Measurements from ENCODE around the gene ZNF541. TPM values are rescaled to one million over a fixed set of nuclear protein-coding genes. Genes with fewer than 3 reads are reported as not detected.
"Not testable (repeated sequence)": the region's sequence is repeated elsewhere in the genome, so short reads cannot be mapped to it uniquely, and the experiment has no call there.

ZNF541 gene
- total RNA-seq, 1 donor from 2014 or later = 0.05 TPM

GRCh38 chr19:47608969-47609905 lies 36.3 kb upstream of the ZNF541 start, which contains the start of gene BICRA:
Gene BICRA (plus strand): TSS chr19:47609134. CDS start chr19:47673575, 64,441 bp downstream.
- Mint-ChIP-seq H3K27me3 (ENCODE audit: insufficient read depth) (no peaks in the 10 kb centered on the region), H3K27ac (peak within 1 kb of the TSS; percentile 95), H3K36me3 (ENCODE audit: low read depth) (peaks cover 2% of the 10 kb centered on the region), H3K4me1 (ENCODE audit: low read depth) (peaks cover 17% of the 10 kb centered on the region), H3K9me3 (no peaks in the 10 kb centered on the region), H3K4me3 (peak within 1 kb of the TSS; percentile 93)
- DNase-seq (ENCODE audit: low spot score) = peak; percentile 75
- intact Hi-C loops (cut with micrococcal nuclease) = loop anchor here (1.0 to 10.0 kb wide), 6 partner anchors 9 to 716 kb away; partner anchors contain the start of genes EMP3, INAFM1, NAPA and NOP53

DNA sequence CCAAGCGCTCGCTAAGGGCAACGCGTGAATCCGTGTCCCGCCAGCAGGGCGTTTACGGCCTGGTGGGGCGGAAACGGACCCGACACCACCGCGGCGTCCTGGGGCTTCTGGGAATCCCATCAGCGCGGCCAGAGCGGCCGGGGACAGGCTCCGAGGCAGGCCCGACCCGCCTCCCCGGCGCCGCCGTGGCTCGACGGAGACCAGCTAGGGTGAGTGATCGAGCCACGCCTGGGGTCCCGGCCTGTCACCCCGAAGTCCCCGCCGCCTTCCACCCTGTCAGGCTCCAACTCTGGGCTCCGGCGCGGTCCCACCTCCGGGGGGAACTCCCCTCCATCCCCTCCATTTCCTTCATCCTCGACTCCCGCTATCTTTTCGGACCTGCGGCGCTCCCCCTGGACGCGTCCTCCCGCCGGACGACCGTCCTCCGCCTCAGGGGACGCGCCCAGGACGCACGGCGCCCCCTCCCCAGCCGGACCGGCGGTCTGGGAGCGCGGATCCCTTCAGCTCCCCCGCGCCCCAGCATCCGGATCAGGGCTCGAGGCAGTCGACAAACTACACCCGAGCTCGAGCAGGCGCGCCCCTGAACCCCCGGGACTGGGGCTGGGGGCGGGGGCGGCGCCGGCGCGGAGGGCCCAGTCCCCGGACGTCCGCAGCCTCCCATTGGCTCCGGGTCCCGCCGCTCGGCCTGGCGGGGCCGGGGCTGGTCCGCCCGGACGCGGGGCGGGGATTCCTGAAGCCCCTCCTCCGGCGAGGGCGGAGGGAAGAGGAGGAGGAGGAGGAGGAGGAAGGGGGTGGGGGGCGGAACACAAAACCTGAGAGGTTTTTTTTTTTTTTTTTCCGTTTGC lies 35.3 kb upstream of the ZNF541 start:
- H3K27me3 Mint-ChIP-seq (ENCODE audit: insufficient read depth) = no peaks in the 10 kb centered on the region
- H3K27ac Mint-ChIP-seq = peak overlapping the region; percentile 62
- H3K36me3 Mint-ChIP-seq (ENCODE audit: low read depth) = peaks cover 2% of the 10 kb centered on the region
- H3K4me3 Mint-ChIP-seq = peak overlapping the region; percentile 87
- peaks cover 23% of the 10 kb centered on the region for H3K4me1 Mint-ChIP-seq (ENCODE audit: low read depth)
- intact Hi-C loops (cut with micrococcal nuclease) = loop anchor here (1.0 to 10.0 kb wide), 6 partner anchors 8 to 717 kb away; partner anchors contain the start of genes EMP3, INAFM1, NAPA and NOP53
- no peaks in the 10 kb centered on the region for H3K9me3 Mint-ChIP-seq
- peak; percentile 97 for DNase-seq (ENCODE audit: low spot score)

- H3K4me1 Mint-ChIP-seq (ENCODE audit: low read depth) = peaks cover 23% of the 10 kb centered on the region
- intact Hi-C loops (cut with micrococcal nuclease) = loop anchor here (1.0 to 10.0 kb wide), 6 partner anchors 7 to 717 kb away; partner anchors contain the start of genes EMP3, INAFM1, NAPA and NOP53
- H3K9me3 Mint-ChIP-seq = no peaks in the 10 kb centered on the region
- peaks cover 2% of the 10 kb centered on the region for H3K36me3 Mint-ChIP-seq (ENCODE audit: low read depth)
- peak overlapping the region; percentile 62 for H3K27ac Mint-ChIP-seq
- no peak for DNase-seq (ENCODE audit: low spot score)
- H3K27me3 Mint-ChIP-seq (ENCODE audit: insufficient read depth) = peaks cover 1% of the 10 kb centered on the region
- H3K4me3 Mint-ChIP-seq = peak overlapping the region; percentile 87
Measured at GRCh38 chr19:47607564-47608073, 34.7 kb upstream of the ZNF541 start.

DNA sequence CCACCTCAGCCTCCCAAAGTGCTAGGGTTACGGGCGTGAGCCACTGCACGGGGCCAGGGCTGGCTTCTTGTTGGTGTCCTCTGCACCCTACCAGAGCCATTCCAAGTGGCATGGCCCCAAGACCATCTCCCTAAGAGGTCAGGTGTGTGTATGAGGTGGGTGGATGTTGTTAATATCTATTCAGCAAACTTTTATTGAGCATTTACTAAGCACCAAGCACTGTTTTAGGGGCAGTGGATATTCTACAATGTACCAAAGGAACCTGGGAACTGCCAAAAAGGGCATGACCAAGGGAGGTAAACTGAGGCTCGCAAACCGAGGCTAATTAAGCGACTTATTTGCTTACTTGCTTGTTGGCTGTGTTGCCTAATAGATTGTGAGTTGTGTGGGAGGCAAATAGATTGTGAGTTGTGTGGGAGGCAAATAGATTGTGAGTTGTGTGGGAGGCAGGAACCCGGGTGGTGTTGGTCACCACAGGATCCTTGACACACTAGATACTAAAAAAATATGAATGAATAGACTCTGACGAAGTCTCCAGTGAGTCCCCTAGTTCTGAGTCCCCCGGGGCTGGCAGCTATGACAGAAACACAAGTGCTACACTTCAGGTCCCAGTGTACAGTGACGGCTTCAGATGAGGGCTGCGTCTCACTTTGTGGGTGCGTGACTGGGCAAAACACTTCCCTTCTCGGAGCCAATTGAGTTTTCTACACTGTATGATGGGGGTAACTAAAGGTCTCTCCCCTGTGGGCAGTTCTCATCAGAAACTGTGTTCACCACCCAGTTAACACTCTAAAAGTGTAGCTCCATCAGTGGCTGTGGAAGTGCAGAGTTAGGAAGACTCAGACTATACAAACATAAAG lies 31.0 kb upstream of the ZNF541 start:
- Mint-ChIP-seq H3K36me3 (ENCODE audit: low read depth) (peaks cover 2% of the 10 kb centered on the region), H3K9me3 (no peaks in the 10 kb centered on the region), H3K27ac (no peak overlapping the region), H3K27me3 (ENCODE audit: insufficient read depth) (peaks cover 1% of the 10 kb centered on the region), H3K4me3 (peak overlapping the region; percentile 17), H3K4me1 (ENCODE audit: low read depth) (peaks cover 24% of the 10 kb centered on the region)
- no peak for DNase-seq (ENCODE audit: low spot score)
- intact Hi-C loops (cut with micrococcal nuclease) = loop anchor here (10.0 kb wide), 1 partner anchor 721 kb away; the partner anchor contains the start of gene EMP3

DNA sequence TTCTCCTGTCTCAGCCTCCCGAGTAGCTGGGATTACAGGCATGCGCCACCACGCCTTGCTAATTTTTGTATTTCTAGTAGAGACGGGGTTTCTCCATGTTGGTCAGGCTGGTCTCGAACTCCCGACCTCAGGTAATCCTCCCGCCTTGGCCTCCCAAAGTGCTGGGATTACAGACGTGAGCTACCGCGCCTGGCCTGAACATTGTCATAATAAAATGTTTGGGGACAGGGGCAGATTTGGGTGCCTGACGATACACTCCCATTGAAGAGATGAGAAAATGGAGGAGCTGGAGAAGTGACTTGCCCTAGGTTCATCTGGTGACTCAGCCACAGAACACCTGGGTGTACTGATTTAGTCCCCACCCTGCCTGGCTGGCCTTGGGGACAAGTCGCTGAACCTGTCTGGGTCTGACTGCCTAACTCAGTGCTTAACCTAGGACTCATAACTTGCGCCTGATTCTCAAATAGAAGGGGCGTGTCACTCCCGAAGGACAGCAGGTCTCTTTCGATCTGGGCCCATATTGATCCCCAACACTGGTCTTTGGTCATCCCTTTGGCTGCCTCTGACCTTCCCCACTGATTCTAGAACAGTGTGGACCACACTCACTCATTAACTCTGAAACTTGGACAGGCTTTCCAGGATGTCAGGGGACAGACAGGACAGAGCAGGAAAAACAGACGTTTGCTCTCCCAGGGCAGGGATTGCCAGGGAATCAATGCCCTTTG lies 28.4 kb upstream of the ZNF541 start:
- no peak for DNase-seq (ENCODE audit: low spot score)
- intact Hi-C loops (cut with micrococcal nuclease) = loop anchor here (2.0 to 10.0 kb wide), 3 partner anchors 143 to 723 kb away; partner anchors contain the start of genes DHX34, EMP3 and NOP53
- H3K27ac Mint-ChIP-seq = peak overlapping the region; percentile 89
- no peaks in the 10 kb centered on the region for H3K36me3 Mint-ChIP-seq (ENCODE audit: low read depth)
- H3K9me3 Mint-ChIP-seq = no peaks in the 10 kb centered on the region
- H3K27me3 Mint-ChIP-seq (ENCODE audit: insufficient read depth) = peaks cover 1% of the 10 kb centered on the region
- H3K4me3 Mint-ChIP-seq = peak overlapping the region; percentile 87
- H3K4me1 Mint-ChIP-seq (ENCODE audit: low read depth) = peaks cover 26% of the 10 kb centered on the region

GRCh38 chr19:47600246-47601179 lies 27.6 kb upstream of the ZNF541 start:
- Mint-ChIP-seq H3K4me1 (ENCODE audit: low read depth) (peaks cover 31% of the 10 kb centered on the region), H3K36me3 (ENCODE audit: low read depth) (no peaks in the 10 kb centered on the region), H3K27ac (peak overlapping the region; percentile 89), H3K27me3 (ENCODE audit: insufficient read depth) (peaks cover 1% of the 10 kb centered on the region), H3K4me3 (peak overlapping the region; percentile 87), H3K9me3 (no peaks in the 10 kb centered on the region)
- DNase-seq (ENCODE audit: low spot score) = peak; percentile 98
- intact Hi-C loops (cut with micrococcal nuclease) = loop anchor here (1.0 to 10.0 kb wide), 6 partner anchors 8 to 724 kb away; partner anchors contain the start of genes DHX34, EMP3, NAPA and NOP53

GRCh38 chr19:47599671-47600245 lies 26.8 kb upstream of the ZNF541 start:
- Mint-ChIP-seq H3K4me3 (peak overlapping the region; percentile 87), H3K27ac (peak overlapping the region; percentile 82), H3K4me1 (ENCODE audit: low read depth) (peaks cover 31% of the 10 kb centered on the region)
- not testable (repeated sequence) for H3K9me3 Mint-ChIP-seq; H3K36me3 Mint-ChIP-seq (ENCODE audit: low read depth); H3K27me3 Mint-ChIP-seq (ENCODE audit: insufficient read depth); DNase-seq (ENCODE audit: low spot score)
- intact Hi-C loops (cut with micrococcal nuclease) = loop anchor here (1.0 to 10.0 kb wide), 6 partner anchors 9 to 725 kb away; partner anchors contain the start of genes DHX34, EMP3, NAPA and NOP53

GRCh38 chr19:47598407-47599349 lies 25.7 kb upstream of the ZNF541 start:
- Mint-ChIP-seq H3K27me3 (ENCODE audit: insufficient read depth) (peaks cover 1% of the 10 kb centered on the region), H3K36me3 (ENCODE audit: low read depth) (no peaks in the 10 kb centered on the region), H3K9me3 (no peaks in the 10 kb centered on the region), H3K27ac (no peak overlapping the region), H3K4me3 (peak overlapping the region; percentile 87), H3K4me1 (ENCODE audit: low read depth) (peaks cover 23% of the 10 kb centered on the region)
- no peak for DNase-seq (ENCODE audit: low spot score)
- intact Hi-C loops (cut with micrococcal nuclease) = no loop called here

DNA sequence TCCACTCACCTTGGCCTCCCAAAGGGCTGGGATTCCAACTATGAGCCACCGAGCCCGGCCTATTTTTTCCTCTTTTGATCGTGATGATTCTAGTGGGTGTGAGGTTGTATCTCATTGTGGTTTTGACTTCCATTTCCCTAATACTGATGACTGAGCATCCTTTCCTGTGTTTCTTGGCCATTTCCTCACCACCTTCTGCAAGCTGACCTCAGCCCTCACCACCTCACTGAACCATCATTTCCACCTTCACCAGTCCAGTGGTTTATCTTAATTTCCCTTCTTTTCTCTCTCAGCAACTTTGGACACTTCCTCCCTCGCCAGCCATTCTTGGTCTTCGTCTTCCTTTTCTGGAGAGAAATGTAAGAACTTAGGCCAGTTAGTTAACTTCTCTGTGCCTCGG lies 23.0 kb upstream of the ZNF541 start:
- peaks cover 20% of the 10 kb centered on the region for H3K4me1 Mint-ChIP-seq (ENCODE audit: low read depth)
- H3K27ac Mint-ChIP-seq = no peak overlapping the region
- intact Hi-C loops (cut with micrococcal nuclease) = no loop called here
- no peaks in the 10 kb centered on the region for H3K36me3 Mint-ChIP-seq (ENCODE audit: low read depth)
- H3K27me3 Mint-ChIP-seq (ENCODE audit: insufficient read depth) = no peaks in the 10 kb centered on the region
- no peak overlapping the region for H3K4me3 Mint-ChIP-seq
- no peaks in the 10 kb centered on the region for H3K9me3 Mint-ChIP-seq
- no peak for DNase-seq (ENCODE audit: low spot score)
